Neural crest cell (in vitro differentiated cells): ENCODE measurements around the gene BRSK1. TPM values are rescaled to one million over a fixed set of nuclear protein-coding genes. Genes with fewer than 3 reads are reported as not detected.

Experiments
- DNase-seq: peaks from one replicate; pipeline ENCODE4 v3.0.0; 2021; ENCODE audit warnings: low read depth, mixed read lengths, low spot score
- H3K27ac Mint-ChIP-seq: one replicate; pipeline ENCODE4 v1.8.0; 2021; ENCODE audit warnings: mild to moderate bottlenecking, mixed read lengths; ENCODE audit not compliant: unreplicated experiment
- H3K27me3 Mint-ChIP-seq: 2 replicates; pipeline ENCODE4 v1.8.0; 2021; ENCODE audit warnings: low read depth, mild to moderate bottlenecking, mixed read lengths
- H3K36me3 Mint-ChIP-seq: 2 replicates; pipeline ENCODE4 v1.8.0; 2021; ENCODE audit warnings: low read depth, mild to moderate bottlenecking, mixed read lengths
- H3K4me1 Mint-ChIP-seq: 2 replicates; pipeline ENCODE4 v1.8.0; 2021; ENCODE audit warnings: mixed read lengths
- H3K4me3 Mint-ChIP-seq: one replicate; pipeline ENCODE4 v1.8.0; 2021; ENCODE audit warnings: mild to moderate bottlenecking, mixed read lengths
- H3K9me3 Mint-ChIP-seq: 2 replicates; pipeline ENCODE4 v1.8.0; 2021; ENCODE audit warnings: mixed read lengths
- CTCF ChIP-seq: fragments of 200-600 bp; sonication (generic); conservative IDR thresholded peaks from 2 replicates; pipeline ENCODE4 v1.5.0; 2021; ENCODE audit warnings: antibody characterized with exemption, mild to moderate bottlenecking
- total RNA-seq: library from RNA; stranded (reverse); gene quantifications from 2 replicates; pipeline ENCODE4 v1.2.1, GENCODE V29; 2021

BRSK1 gene
- total RNA-seq, 1 donor from 2014 or later, result 50.0 TPM

GRCh38 chr19:55251341-55252081 lies 32.3 kb upstream of the BRSK1 start:
- no peak for TF ChIP-seq CTCF
- Mint-ChIP-seq H3K36me3 (no peaks in the 10 kb centered on the region), H3K27ac (no peak overlapping the region), H3K27me3 (no peaks in the 10 kb centered on the region), H3K4me1 (peaks cover 31% of the 10 kb centered on the region), H3K9me3 (no peaks in the 10 kb centered on the region), H3K4me3 (no peak overlapping the region)
- no peak for DNase-seq

- peak overlapping the region; percentile 61 for H3K4me3 Mint-ChIP-seq
- no peaks in the 10 kb centered on the region for H3K9me3 Mint-ChIP-seq
- peak overlapping the region; percentile 38 for H3K27ac Mint-ChIP-seq
- DNase-seq, result no peak
- H3K36me3 Mint-ChIP-seq, result no peaks in the 10 kb centered on the region
- no peak for TF ChIP-seq CTCF
- no peaks in the 10 kb centered on the region for H3K27me3 Mint-ChIP-seq
- H3K4me1 Mint-ChIP-seq, result peaks cover 45% of the 10 kb centered on the region
These were observed 30.8 kb upstream of the BRSK1 start for GRCh38 chr19:55252760-55253663.

GRCh38 chr19:55253842-55254624 lies 29.8 kb upstream of the BRSK1 start:
- Mint-ChIP-seq H3K27ac (no peak overlapping the region), H3K27me3 (no peaks in the 10 kb centered on the region), H3K4me1 (peaks cover 36% of the 10 kb centered on the region), H3K36me3 (no peaks in the 10 kb centered on the region), H3K9me3 (no peaks in the 10 kb centered on the region), H3K4me3 (peak overlapping the region; percentile 67)
- DNase-seq, result no peak
- no peak for TF ChIP-seq CTCF

- H3K27ac Mint-ChIP-seq, result no peak overlapping the region
- peak overlapping the region; percentile 67 for H3K4me3 Mint-ChIP-seq
- no peaks in the 10 kb centered on the region for H3K36me3 Mint-ChIP-seq
- H3K9me3 Mint-ChIP-seq, result no peaks in the 10 kb centered on the region
- peaks cover 41% of the 10 kb centered on the region for H3K4me1 Mint-ChIP-seq
- no peaks in the 10 kb centered on the region for H3K27me3 Mint-ChIP-seq
- no peak for TF ChIP-seq CTCF
- no peak for DNase-seq
These were observed 29.2 kb upstream of the BRSK1 start for GRCh38 chr19:55254625-55254977.

GRCh38 chr19:55255618-55256423 lies 28.0 kb upstream of the BRSK1 start:
- TF ChIP-seq CTCF, result no peak
- Mint-ChIP-seq H3K9me3 (no peaks in the 10 kb centered on the region), H3K27me3 (no peaks in the 10 kb centered on the region), H3K36me3 (no peaks in the 10 kb centered on the region), H3K27ac (peak overlapping the region; percentile 45), H3K4me1 (peaks cover 50% of the 10 kb centered on the region), H3K4me3 (peak overlapping the region; percentile 98)
- no peak for DNase-seq
